Posterior cingulate gyrus (tissue), 11 donors: ENCODE measurements around the gene MRPL51.

Experiments used
- DNase-seq, 10 donors: peaks; one replicate each; pipeline versions ENCODE4 v3.0.0 to v3.0.0-alpha.2; 2020 to 2021; ENCODE audit warnings: mixed read lengths in 3 of 10
- intact Hi-C: fragments of 100-400 bp; cut with DNase I; formaldehyde crosslinking; loops from one replicate; pipeline ENCODE4 v1.15.1; 2023

Gene MRPL51

DNA sequence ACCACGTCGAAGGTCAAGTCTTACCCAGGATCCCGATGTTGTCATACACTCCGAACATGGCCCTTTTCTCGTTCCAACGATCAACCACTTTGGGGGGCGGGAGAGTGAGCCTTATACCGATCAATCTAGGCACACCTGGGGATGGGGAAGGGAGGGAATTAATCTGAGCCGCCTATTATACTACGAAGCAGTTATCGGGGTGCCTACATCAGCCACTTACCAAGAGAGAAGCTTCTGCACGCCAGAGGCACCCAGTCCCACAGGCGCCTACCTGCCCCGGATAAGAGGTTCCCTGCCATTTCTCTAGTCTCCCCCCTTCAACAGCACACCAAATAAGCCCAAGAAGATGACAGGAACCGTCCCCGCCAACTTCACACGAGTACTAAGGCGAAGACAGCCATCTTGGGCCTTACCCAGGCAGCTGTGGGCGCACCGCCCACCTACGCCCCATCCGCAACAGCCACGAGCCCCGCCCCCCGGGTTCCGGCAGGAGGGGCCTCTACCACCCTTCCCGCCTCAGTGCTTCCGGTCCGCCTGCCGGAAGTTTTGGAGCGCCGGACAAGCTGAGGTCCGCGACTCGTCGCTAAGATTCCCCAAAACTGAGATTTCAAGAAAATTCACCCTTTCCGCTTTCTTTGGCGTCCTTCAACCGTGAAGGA is at the start of gene MRPL51:
MRPL51 (minus strand) TSS at position 425 of the 659 bp plus-strand sequence; CDS start at position 299, 126 bp downstream.
- DNase-seq = peak; percentile 90 to 100 (median 96)
- intact Hi-C loops = loop anchor here (1.0 to 2.0 kb wide), 2 partner anchors 22 to 40 kb away; no protein-coding TSS in a partner anchor

DNA sequence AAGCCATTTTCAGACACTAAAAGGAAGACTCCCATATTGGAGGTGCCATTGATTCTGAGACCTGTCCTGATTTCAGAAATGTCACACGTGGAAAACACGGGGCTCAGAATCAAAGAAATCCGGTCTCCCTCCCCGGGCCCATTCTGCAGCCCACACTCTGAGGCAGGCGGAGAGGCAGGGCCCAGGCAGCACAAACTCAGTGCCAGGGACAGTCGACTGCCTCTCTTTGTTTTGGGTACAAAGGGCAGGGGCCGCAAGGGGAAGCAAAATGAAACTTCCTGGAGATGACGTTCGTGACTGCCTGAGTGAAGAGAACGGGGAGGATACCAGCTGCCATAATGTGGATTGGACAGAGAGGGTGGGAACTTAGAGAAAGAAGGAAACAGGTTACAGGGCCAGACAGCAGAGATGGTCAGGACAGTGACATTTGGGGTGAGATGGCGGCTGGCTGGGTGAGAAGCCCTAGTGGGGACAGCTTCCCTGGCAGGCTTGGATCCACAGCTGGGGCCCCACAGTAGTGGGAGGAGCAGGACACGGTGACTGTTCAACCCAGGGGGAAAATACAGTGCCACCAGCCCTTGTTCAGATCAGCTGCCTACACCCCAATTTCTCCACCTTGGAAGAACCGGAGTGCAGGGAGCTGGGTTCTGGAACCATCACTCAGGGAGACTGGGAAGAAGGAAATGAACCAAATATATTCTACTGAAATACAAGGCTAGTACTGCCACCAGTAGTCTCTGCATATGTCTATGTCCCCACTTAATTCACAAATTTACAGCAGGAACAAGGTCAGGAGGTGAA is 49.3 kb upstream of the MRPL51 start:
- intact Hi-C loops = no loop called here
- peak in 2 of 10 donors; percentile 29 to 83 for DNase-seq

DNA sequence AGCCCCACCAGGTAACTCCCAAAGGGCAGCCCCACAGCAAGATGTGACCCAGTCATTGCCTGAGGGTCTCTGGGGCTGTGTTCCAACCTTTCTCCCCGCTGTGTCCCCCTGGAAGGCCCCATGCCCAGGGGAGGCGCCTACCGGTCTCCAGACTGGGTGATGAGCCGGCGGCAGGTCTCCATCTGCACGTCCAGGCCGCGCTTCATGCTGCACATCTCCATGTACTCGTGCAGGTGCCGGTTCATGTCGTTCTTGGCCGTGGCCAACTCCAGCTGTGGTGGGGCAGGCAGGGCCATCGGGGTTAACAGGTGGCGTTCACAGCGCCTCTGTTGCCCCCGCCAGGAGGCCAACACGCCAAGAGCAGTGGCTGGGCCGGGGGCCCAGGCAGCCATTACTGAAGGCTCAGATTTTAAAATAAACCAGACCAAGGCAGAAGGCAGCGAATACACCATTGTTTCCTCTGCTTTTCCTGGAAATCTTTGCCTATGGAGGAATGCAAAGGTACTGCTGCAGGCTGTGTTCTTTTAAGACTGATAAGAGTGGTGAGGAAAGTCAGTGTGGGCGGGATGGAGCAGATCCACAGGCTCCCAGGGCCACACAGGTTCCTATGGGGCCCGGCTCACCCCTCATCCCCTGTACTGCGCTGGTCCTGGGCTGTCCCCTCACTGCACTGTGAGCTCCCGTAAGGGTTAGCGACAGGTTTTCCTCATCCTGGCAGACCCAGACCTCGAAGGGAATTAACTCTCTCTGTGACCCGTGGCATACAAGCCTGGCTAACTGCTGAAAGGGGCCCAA is 48.5 kb upstream of the MRPL51 start:
- peak in 3 of 10 donors; percentile 35 to 80 (median 73) for DNase-seq
- intact Hi-C loops = no loop called here

DNA sequence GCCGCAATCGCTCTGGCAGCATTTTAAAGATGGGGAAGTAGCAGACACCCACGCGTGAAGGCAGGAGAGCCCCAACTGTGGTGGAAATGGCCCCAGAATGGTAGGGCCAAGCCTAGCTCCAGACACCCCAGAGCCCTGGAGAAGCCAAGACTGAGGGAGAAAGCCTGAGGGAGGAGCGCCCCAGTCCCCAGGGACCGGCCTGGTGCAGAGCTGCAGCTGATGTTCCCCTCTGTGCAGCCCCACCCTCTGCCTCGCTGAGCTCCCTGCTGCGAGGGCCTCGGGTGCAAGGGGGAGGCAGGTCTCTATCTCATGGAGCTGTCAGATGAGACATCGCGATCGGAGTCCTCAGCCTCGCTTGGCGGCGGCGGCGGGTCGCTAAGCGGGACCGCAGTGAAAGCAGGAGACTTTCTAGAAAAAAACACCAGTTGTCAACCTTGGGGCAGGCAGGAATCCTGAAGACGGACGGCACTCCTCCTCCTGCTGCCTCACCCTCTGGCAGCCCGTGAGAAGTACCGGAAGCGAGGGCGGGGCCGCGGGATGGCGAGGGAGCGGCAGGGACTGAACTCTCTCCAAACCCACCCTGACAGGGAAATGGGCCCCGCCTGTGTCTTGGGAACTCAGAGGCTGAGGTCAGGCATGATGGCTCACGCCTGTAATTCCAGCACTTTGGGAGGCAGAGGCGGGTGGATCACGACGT is 47.3 kb upstream of the MRPL51 start:
- peak in 3 of 10 donors; percentile 83 to 87 (median 84) for DNase-seq
- intact Hi-C loops = no loop called here

DNA sequence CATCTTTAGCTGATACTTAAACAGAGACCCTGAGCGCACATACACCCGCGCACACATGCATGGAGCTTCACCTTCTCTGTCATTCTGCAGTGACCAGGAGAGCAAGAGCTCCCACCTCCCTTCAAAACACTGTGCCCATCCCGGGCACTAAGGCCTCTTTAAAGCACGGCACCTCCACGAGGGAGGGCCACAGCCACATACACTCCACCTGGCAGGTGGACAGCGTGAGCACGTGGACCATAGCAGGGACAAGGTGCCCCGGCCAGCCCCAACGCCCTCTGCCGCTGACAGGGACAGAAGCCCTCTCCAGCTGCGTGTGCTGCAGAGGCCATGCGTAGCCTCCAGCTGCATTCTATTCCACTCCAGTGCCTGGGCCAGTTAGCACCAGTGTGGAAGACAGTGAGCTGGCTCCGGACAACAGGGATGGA is 46.7 kb upstream of the MRPL51 start:
- peak in 3 of 10 donors; percentile 59 to 78 (median 68) for DNase-seq
- intact Hi-C loops = loop anchor here (2.0 kb wide), 1 partner anchor 117 kb away; no protein-coding TSS in a partner anchor

DNA sequence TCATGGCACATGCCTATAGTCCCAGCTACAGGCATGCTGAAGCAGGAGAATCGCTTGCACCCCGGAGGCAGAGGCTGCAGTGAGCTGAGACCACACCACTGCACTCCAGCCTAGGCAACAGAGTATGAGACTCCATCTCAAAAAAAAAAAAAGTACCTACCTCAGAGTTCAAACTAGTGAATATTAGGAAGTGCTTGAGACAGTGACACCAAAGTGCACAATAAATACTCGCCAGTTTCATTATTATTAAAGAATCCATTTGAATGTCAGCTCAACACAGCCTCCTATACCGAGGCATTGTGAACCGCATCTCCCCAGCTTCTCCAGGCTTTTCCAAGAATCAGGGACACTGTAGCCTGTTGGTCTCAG is 46.2 kb upstream of the MRPL51 start:
- intact Hi-C loops = loop anchor here (2.0 kb wide), 1 partner anchor 116 kb away; no protein-coding TSS in a partner anchor
- DNase-seq = peak in 2 of 10 donors; percentile 12 to 48

DNA sequence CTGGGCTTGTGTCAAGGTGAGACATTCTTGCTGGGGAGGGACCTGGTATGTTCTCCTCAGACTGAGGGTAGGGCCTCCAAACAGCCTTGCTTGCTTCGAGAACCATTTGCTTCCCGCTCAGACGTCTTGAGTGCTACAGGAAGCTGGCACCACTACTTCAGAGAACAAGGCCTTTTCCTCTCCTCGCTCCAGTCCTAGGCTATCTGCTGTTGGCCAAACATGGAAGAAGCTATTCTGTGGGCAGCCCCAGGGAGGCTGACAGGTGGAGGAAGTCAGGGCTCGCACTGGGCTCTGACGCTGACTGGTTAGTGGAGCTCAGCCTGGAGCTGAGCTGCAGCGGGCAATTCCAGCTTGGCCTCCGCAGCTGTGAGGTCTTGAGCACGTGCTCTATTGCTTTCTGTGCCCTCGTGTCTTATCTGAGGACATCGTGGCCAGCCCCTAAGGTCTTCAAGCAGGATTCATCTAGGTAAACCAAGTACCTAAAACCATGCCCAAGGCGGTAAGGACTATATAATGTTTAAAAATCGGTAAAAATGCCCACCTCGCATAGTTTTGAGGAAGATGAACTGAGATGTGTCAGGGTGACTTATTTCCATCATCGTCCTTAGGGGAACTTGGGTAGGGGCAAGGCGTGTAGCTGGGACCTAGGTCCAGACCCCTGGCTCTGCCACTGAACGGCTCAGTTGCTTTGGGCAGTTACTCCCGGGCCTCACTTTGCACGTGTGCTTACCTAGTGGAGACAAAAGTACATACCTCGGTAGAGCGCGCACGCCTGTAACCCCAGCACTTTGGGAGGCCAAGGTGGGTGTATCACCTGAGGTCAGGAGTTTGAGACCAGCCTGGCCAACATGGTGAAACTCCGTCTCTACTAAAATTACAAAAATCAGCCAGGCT is 45.6 kb upstream of the MRPL51 start:
- peak in 3 of 10 donors; percentile 76 to 84 (median 83) for DNase-seq
- intact Hi-C loops = loop anchor here (2.0 kb wide), 1 partner anchor 116 kb away; no protein-coding TSS in a partner anchor

DNA sequence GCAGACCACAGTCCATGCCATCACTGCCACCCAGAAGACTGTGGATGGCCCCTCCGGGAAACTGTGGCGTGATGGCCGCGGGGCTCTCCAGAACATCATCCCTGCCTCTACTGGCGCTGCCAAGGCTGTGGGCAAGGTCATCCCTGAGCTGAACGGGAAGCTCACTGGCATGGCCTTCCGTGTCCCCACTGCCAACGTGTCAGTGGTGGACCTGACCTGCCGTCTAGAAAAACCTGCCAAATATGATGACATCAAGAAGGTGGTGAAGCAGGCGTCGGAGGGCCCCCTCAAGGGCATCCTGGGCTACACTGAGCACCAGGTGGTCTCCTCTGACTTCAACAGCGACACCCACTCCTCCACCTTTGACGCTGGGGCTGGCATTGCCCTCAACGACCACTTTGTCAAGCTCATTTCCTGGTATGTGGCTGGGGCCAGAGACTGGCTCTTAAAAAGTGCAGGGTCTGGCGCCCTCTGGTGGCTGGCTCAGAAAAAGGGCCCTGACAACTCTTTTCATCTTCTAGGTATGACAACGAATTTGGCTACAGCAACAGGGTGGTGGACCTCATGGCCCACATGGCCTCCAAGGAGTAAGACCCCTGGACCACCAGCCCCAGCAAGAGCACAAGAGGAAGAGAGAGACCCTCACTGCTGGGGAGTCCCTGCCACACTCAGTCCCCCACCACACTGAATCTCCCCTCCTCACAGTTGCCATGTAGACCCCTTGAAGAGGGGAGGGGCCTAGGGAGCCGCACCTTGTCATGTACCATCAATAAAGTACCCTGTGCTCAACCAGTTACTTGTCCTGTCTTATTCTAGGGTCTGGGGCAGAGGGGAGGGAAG is 44.7 kb upstream of the MRPL51 start:
- intact Hi-C loops = loop anchor here (2.0 kb wide), 1 partner anchor 115 kb away; no protein-coding TSS in a partner anchor
- peak; percentile 67 to 96 (median 82) for DNase-seq

DNA sequence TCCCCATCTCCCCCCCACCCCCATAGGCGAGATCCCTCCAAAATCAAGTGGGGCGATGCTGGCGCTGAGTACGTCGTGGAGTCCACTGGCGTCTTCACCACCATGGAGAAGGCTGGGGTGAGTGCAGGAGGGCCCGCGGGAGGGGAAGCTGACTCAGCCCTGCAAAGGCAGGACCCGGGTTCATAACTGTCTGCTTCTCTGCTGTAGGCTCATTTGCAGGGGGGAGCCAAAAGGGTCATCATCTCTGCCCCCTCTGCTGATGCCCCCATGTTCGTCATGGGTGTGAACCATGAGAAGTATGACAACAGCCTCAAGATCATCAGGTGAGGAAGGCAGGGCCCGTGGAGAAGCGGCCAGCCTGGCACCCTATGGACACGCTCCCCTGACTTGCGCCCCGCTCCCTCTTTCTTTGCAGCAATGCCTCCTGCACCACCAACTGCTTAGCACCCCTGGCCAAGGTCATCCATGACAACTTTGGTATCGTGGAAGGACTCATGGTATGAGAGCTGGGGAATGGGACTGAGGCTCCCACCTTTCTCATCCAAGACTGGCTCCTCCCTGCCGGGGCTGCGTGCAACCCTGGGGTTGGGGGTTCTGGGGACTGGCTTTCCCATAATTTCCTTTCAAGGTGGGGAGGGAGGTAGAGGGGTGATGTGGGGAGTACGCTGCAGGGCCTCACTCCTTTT is 44.0 kb upstream of the MRPL51 start:
- intact Hi-C loops = no loop called here
- DNase-seq = peak in 3 of 10 donors; percentile 67 to 83 (median 68)

DNA sequence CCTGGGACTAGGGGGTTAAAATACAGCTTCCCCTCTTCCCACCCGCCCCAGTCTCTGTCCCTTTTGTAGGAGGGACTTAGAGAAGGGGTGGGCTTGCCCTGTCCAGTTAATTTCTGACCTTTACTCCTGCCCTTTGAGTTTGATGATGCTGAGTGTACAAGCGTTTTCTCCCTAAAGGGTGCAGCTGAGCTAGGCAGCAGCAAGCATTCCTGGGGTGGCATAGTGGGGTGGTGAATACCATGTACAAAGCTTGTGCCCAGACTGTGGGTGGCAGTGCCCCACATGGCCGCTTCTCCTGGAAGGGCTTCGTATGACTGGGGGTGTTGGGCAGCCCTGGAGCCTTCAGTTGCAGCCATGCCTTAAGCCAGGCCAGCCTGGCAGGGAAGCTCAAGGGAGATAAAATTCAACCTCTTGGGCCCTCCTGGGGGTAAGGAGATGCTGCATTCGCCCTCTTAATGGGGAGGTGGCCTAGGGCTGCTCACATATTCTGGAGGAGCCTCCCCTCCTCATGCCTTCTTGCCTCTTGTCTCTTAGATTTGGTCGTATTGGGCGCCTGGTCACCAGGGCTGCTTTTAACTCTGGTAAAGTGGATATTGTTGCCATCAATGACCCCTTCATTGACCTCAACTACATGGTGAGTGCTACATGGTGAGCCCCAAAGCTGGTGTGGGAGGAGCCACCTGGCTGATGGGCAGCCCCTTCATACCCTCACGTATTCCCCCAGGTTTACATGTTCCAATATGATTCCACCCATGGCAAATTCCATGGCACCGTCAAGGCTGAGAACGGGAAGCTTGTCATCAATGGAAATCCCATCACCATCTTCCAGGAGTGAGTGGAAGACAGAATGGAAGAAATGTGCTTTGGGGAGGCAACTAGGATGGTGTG is 43.1 kb upstream of the MRPL51 start:
- intact Hi-C loops = no loop called here
- peak in 3 of 10 donors; percentile 53 to 74 (median 62) for DNase-seq

DNA sequence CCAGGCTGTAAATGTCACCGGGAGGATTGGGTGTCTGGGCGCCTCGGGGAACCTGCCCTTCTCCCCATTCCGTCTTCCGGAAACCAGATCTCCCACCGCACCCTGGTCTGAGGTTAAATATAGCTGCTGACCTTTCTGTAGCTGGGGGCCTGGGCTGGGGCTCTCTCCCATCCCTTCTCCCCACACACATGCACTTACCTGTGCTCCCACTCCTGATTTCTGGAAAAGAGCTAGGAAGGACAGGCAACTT is 42.6 kb upstream of the MRPL51 start:
- intact Hi-C loops = no loop called here
- DNase-seq = no peak

DNA sequence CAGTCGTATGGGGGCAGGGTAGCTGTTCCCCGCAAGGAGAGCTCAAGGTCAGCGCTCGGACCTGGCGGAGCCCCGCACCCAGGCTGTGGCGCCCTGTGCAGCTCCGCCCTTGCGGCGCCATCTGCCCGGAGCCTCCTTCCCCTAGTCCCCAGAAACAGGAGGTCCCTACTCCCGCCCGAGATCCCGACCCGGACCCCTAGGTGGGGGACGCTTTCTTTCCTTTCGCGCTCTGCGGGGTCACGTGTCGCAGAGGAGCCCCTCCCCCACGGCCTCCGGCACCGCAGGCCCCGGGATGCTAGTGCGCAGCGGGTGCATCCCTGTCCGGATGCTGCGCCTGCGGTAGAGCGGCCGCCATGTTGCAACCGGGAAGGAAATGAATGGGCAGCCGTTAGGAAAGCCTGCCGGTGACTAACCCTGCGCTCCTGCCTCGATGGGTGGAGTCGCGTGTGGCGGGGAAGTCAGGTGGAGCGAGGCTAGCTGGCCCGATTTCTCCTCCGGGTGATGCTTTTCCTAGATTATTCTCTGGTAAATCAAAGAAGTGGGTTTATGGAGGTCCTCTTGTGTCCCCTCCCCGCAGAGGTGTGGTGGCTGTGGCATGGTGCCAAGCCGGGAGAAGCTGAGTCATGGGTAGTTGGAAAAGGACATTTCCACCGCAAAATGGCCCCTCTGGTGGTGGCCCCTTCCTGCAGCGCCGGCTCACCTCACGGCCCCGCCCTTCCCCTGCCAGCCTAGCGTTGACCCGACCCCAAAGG is 42.1 kb upstream of the MRPL51 start:
- intact Hi-C loops = loop anchor here (1.0 kb wide), 1 partner anchor 65 kb away; the partner anchor contains the start of gene VAMP1
- peak in 9 of 10 donors; percentile 59 to 95 (median 67) for DNase-seq

DNA sequence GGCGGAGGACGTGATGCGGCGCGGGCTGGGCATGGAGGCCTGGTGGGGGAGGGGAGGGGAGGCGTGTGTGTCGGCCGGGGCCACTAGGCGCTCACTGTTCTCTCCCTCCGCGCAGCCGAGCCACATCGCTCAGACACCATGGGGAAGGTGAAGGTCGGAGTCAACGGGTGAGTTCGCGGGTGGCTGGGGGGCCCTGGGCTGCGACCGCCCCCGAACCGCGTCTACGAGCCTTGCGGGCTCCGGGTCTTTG is 41.6 kb upstream of the MRPL51 start:
- DNase-seq = no peak
- intact Hi-C loops = loop anchor here (1.0 kb wide), 1 partner anchor 64 kb away; the partner anchor contains the start of gene VAMP1

DNA sequence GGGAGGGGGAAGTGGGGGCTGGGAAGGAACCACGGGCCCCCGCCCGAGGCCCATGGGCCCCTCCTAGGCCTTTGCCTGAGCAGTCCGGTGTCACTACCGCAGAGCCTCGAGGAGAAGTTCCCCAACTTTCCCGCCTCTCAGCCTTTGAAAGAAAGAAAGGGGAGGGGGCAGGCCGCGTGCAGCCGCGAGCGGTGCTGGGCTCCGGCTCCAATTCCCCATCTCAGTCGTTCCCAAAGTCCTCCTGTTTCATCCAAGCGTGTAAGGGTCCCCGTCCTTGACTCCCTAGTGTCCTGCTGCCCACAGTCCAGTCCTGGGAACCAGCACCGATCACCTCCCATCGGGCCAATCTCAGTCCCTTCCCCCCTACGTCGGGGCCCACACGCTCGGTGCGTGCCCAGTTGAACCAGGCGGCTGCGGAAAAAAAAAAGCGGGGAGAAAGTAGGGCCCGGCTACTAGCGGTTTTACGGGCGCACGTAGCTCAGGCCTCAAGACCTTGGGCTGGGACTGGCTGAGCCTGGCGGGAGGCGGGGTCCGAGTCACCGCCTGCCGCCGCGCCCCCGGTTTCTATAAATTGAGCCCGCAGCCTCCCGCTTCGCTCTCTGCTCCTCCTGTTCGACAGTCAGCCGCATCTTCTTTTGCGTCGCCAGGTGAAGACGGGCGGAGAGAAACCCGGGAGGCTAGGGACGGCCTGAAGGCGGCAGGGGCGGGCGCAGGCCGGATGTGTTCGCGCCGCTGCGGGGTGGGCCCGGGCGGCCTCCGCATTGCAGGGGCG is 41.0 kb upstream of the MRPL51 start, which contains the start of gene GAPDH:
GAPDH (plus strand) TSS at position 595 of the 772 bp plus-strand sequence. CDS start 316 bp downstream, outside the sequence.
- DNase-seq = peak; percentile 91 to 100 (median 98)
- intact Hi-C loops = loop anchor here (1.0 to 2.0 kb wide), 2 partner anchors 41 to 64 kb away; partner anchors contain the start of genes MRPL51 and VAMP1

DNA sequence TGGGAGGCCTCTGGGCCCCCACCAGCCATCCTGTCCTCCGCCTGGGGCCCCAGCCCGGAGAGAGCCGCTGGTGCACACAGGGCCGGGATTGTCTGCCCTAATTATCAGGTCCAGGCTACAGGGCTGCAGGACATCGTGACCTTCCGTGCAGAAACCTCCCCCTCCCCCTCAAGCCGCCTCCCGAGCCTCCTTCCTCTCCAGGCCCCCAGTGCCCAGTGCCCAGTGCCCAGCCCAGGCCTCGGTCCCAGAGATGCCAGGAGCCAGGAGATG is 40.5 kb upstream of the MRPL51 start:
- no peak for DNase-seq
- intact Hi-C loops = loop anchor here (2.0 kb wide), 1 partner anchor 41 kb away; the partner anchor contains the start of gene MRPL51
